H1 (cell line): ENCODE measurements around the gene GALNTL6. TPM values are rescaled to one million over a fixed set of nuclear protein-coding genes. Genes with fewer than 3 reads are reported as not detected.
A peak's percentile ranks its signal among the peaks of the same experiment; 100 is the strongest.

ENCODE experiments used
- CTCF ChIA-PET: fragments of 300-600 bp; sonication (Branson Sonifier 250); formaldehyde crosslinking; loops from one replicate; lab custom pipeline; 2021; ENCODE audit not compliant: partially characterized antibody; lab: Charles Lee
- POLR2A ChIA-PET: fragments of 300-600 bp; sonication (Branson Sonifier 250); formaldehyde crosslinking; loops from one replicate; lab custom pipeline; 2021; ENCODE audit warnings: inconsistent platforms; ENCODE audit not compliant: partially characterized antibody; lab: Charles Lee
- DNase-seq, 2 experiments: peaks; one replicate each; pipeline versions ENCODE4 v3.0.0 to v3.0.0-alpha.2; 2010 to 2022; ENCODE audit warnings: low spot score in 2 of 2, low read depth in 1 of 2, mixed read lengths in 1 of 2
- FAIRE-seq: peaks from 2 replicates; lab custom pipeline; 2011; peaks lifted over from hg19 to GRCh38; lab: Jason Lieb, UNC
- H2AFZ ChIP-seq: 2 replicates; pipeline ENCODE4 v1.8.1; 2012; ENCODE audit warnings: low read length, inconsistent platforms
- H2AK5ac ChIP-seq: 2 replicates; pipeline ENCODE4 v1.6.1; 2013; ENCODE audit warnings: low read depth, low read length
- H2BK120ac ChIP-seq: replicated peaks from 2 replicates; pipeline ENCODE3; 2013; ENCODE audit warnings: low read depth, low read length, inconsistent platforms
- H2BK12ac ChIP-seq: 2 replicates; pipeline ENCODE4 v1.6.1; 2013; ENCODE audit warnings: low read depth, low read length
- H2BK15ac ChIP-seq: 2 replicates; pipeline ENCODE4 v1.6.1; 2013; ENCODE audit warnings: low read length
- H2BK20ac ChIP-seq: 2 replicates; pipeline ENCODE4 v1.6.1; 2013; ENCODE audit warnings: low read length
- H2BK5ac ChIP-seq: 2 replicates; pipeline ENCODE4 v1.6.1; 2013; ENCODE audit warnings: low read depth, low read length
- H3K14ac ChIP-seq: 2 replicates; pipeline ENCODE4 v1.6.1; 2013; ENCODE audit warnings: inconsistent platforms; ENCODE audit not compliant: insufficient read length
- H3K18ac ChIP-seq: 2 replicates; pipeline ENCODE4 v1.6.1; 2013; ENCODE audit warnings: low read length; ENCODE audit errors: extremely low read depth
- H3K23ac ChIP-seq: 2 replicates; pipeline ENCODE4 v1.6.1; 2013; ENCODE audit warnings: inconsistent platforms; ENCODE audit not compliant: insufficient read length
- H3K23me2 ChIP-seq: 2 replicates; pipeline ENCODE4 v1.6.1; 2013; ENCODE audit warnings: low read depth, low read length
- H3K27ac ChIP-seq: 2 replicates; pipeline ENCODE4 v1.6.1; 2011; ENCODE audit warnings: low read depth, low read length, inconsistent platforms
- H3K27me3 ChIP-seq, 4 experiments: replicated peaks in 1 of 4; 1 replicate in 1 of 4; 2 replicates in 3 of 4; pipeline versions ENCODE4 v1.6.1 to v1.8.1; 2011 to 2013; ENCODE audit warnings: low read length in 3 of 4, mild to moderate bottlenecking in 3 of 4, inconsistent platforms in 2 of 4, mixed read lengths in 2 of 4, moderate library complexity in 1 of 4; ENCODE audit not compliant: control insufficient read depth in 3 of 4, insufficient read depth in 3 of 4; ENCODE audit errors: extremely low read depth in 1 of 4
- H3K36me3 ChIP-seq, 4 experiments: 2 replicates each; pipeline versions ENCODE4 v1.6.1 to v1.8.1; 2011 to 2013; ENCODE audit warnings: mild to moderate bottlenecking in 4 of 4, low read length in 3 of 4, moderate library complexity in 2 of 4, control low read depth in 1 of 4, inconsistent platforms in 1 of 4; ENCODE audit not compliant: insufficient read depth in 4 of 4, control insufficient read depth in 2 of 4
- H3K4ac ChIP-seq: replicated peaks from 2 replicates; pipeline ENCODE3; 2013; ENCODE audit warnings: low read length, low read depth, mixed read lengths, inconsistent platforms; ENCODE audit not compliant: insufficient read length
- H3K4me1 ChIP-seq, 4 experiments: replicated peaks in 1 of 4; 1 replicate in 1 of 4; 2 replicates in 3 of 4; pipeline versions ENCODE4 v1.6.1 to v1.8.1; 2011 to 2013; ENCODE audit warnings: low read length in 3 of 4, inconsistent platforms in 2 of 4, mixed read lengths in 1 of 4; ENCODE audit not compliant: insufficient read depth in 4 of 4, control insufficient read depth in 3 of 4
- H3K4me2 ChIP-seq, 2 experiments: 2 replicates each; pipeline versions ENCODE4 v1.6.1 to v1.8.1; 2011 to 2013; ENCODE audit warnings: low read depth in 2 of 2, low read length in 2 of 2, control low read depth in 1 of 2, inconsistent platforms in 1 of 2, mild to moderate bottlenecking in 1 of 2; ENCODE audit not compliant: insufficient read depth in 1 of 2
- H3K4me3 ChIP-seq, 4 experiments: fragments of 200-600, 300-600 bp in 1 of 4; sonication (generic), shearing (Covaris generic), sonication (Bioruptor Twin) in 1 of 4; 2 replicates each; pipeline versions ENCODE4 v1.5.1 to v1.8.1; 2011 to 2016; ENCODE audit warnings: low read length in 4 of 4, low read depth in 3 of 4, control low read depth in 2 of 4, inconsistent platforms in 2 of 4, mild to moderate bottlenecking in 2 of 4, mixed read lengths in 1 of 4, moderate library complexity in 1 of 4; ENCODE audit not compliant: insufficient read depth in 2 of 4; ENCODE audit errors: extremely low read depth in 1 of 4
- H3K56ac ChIP-seq: replicated peaks from 2 replicates; pipeline ENCODE3; 2013; ENCODE audit warnings: low read depth, mild to moderate bottlenecking, mixed read lengths, low read length, inconsistent platforms; ENCODE audit not compliant: insufficient read length
- H3K79me1 ChIP-seq: 2 replicates; pipeline ENCODE4 v1.6.1; 2013; ENCODE audit warnings: low read depth, low read length, control low read depth
- H3K79me2 ChIP-seq, 2 experiments: 2 replicates each; pipeline versions ENCODE4 v1.6.1 to v1.8.1; 2012 to 2013; ENCODE audit warnings: low read length in 2 of 2, mild to moderate bottlenecking in 2 of 2, inconsistent platforms in 1 of 2; ENCODE audit not compliant: insufficient read depth in 2 of 2, control insufficient read depth in 1 of 2
- H3K9ac ChIP-seq, 4 experiments: replicated peaks in 1 of 4; 1 replicate in 1 of 4; 2 replicates in 3 of 4; pipeline versions ENCODE4 v1.6.1 to v1.8.1; 2011 to 2013; ENCODE audit warnings: low read depth in 3 of 4, low read length in 3 of 4, control low read depth in 2 of 4, mild to moderate bottlenecking in 2 of 4, moderate library complexity in 2 of 4, inconsistent platforms in 1 of 4; ENCODE audit errors: extremely low read depth in 1 of 4
- H3K9me3 ChIP-seq, 2 experiments: 2 replicates each; pipeline versions ENCODE4 v1.6.1 to v1.8.1; 2012 to 2013; ENCODE audit warnings: mild to moderate bottlenecking in 2 of 2, moderate library complexity in 2 of 2, control low read depth in 1 of 2, inconsistent platforms in 1 of 2, low read depth in 1 of 2, low read length in 1 of 2, mixed read lengths in 1 of 2; ENCODE audit not compliant: insufficient read depth in 2 of 2
- H4K20me1 ChIP-seq, 2 experiments: replicated peaks in 1 of 2; 2 replicates each; pipeline versions ENCODE3 to v1.8.1; 2011 to 2013; ENCODE audit warnings: inconsistent platforms in 2 of 2, low read length in 2 of 2, mild to moderate bottlenecking in 1 of 2; ENCODE audit not compliant: insufficient read depth in 2 of 2, control insufficient read depth in 1 of 2
- H4K5ac ChIP-seq: 2 replicates; pipeline ENCODE4 v1.6.1; 2013; ENCODE audit warnings: low read length, low read depth, mixed read lengths, inconsistent platforms; ENCODE audit not compliant: insufficient read length
- H4K8ac ChIP-seq: 2 replicates; pipeline ENCODE4 v1.8.0; 2013; ENCODE audit warnings: mild to moderate bottlenecking, moderate library complexity, low read length, inconsistent platforms; ENCODE audit not compliant: insufficient read depth; ENCODE audit errors: extremely low read depth
- H4K91ac ChIP-seq: replicated peaks from 2 replicates; pipeline ENCODE3; 2013; ENCODE audit warnings: low read length, mixed read lengths, inconsistent platforms; ENCODE audit not compliant: insufficient read length
- EGR1 ChIP-seq: IDR thresholded peaks from 2 replicates; pipeline ENCODE4 v1.6.1; 2011; ENCODE audit warnings: low read depth, low read length, borderline replicate concordance
- GABPA ChIP-seq: IDR thresholded peaks from 2 replicates; pipeline ENCODE4 v1.6.1; 2011; ENCODE audit warnings: mild to moderate bottlenecking, low read length, moderate library complexity, borderline replicate concordance; ENCODE audit not compliant: insufficient read depth
- HDAC6 ChIP-seq: IDR thresholded peaks from one replicate; pipeline ENCODE4 v1.7.1; 2012; ENCODE audit warnings: low read depth, mild to moderate bottlenecking, inconsistent platforms, low read length, moderate library complexity
- POLR2AphosphoS5 ChIP-seq: IDR thresholded peaks from 2 replicates; pipeline ENCODE4 v1.6.1; 2011; ENCODE audit warnings: low read depth, low read length
- SIRT6 ChIP-seq: IDR thresholded peaks from one replicate; pipeline ENCODE4 v1.7.1; 2012; ENCODE audit warnings: low read length, inconsistent platforms
- TAF1 ChIP-seq: IDR thresholded peaks from 2 replicates; pipeline ENCODE4 v1.6.1; 2011; ENCODE audit warnings: mild to moderate bottlenecking, low read depth, low read length
- USF2 ChIP-seq: IDR thresholded peaks from 2 replicates; pipeline ENCODE4 v1.6.1; 2011; ENCODE audit warnings: low read length, improper control_type of control experiment
- WGBS, 2 experiments: shearing (Covaris generic) in 1 of 2; methylation state at CpG; one replicate each; pipeline versions ENCODE4 v1.1.6 to v1.1.7; 2013 to 2015; ENCODE audit warnings: low lambda C conversion rate in 2 of 2, mixed read lengths in 2 of 2, inconsistent platforms in 1 of 2, low coverage in 1 of 2, missing lambda C conversion rate in 1 of 2; ENCODE audit not compliant: insufficient replicate concordance in 2 of 2, insufficient coverage in 1 of 2, insufficient read length in 1 of 2; ENCODE audit errors: extremely low coverage in 1 of 2, missing lambda C conversion rate in 1 of 2; 5-methylcytosine and 5-hydroxymethylcytosine counted together
- polyA plus RNA-seq, 7 experiments: library from polyadenylated mRNA; depleted of rRNA in 3 of 7; stranded (reverse) in 5 of 7; unstranded in 2 of 7; fragments of >200 nt in 5 of 7; fragments of 200-250 nt in 2 of 7; gene quantifications; 1 replicate in 5 of 7; 2 replicates in 1 of 7; 4 replicates in 1 of 7; pipeline versions ENCODE4 v1.2.1 to v1.2.3, GENCODE V29; 2011 to 2013; ENCODE audit warnings: missing spikeins in 2 of 7, mixed read lengths in 2 of 7
- total RNA-seq: library from RNA; stranded (reverse); fragmentation: NEBNext Ultra II Directional; extraction: Animal tissue kit (Norgen Biotek cat#: 25700); gene quantifications from 2 replicates; pipeline ENCODE4 v1.2.1, GENCODE V29; 2021
- TF ChIP-seq, protein P1 (sequence below): IDR thresholded peaks from 2 replicates; pipeline ENCODE4 v1.6.1; 2012; ENCODE audit warnings: inconsistent platforms

Gene GALNTL6
- total and polyA plus RNA-seq, 2 of the 8 experiments (the other 6 are each of a cell fraction or from before 2014, with no cell fraction given): 0.03 to 0.32 TPM

DNA sequence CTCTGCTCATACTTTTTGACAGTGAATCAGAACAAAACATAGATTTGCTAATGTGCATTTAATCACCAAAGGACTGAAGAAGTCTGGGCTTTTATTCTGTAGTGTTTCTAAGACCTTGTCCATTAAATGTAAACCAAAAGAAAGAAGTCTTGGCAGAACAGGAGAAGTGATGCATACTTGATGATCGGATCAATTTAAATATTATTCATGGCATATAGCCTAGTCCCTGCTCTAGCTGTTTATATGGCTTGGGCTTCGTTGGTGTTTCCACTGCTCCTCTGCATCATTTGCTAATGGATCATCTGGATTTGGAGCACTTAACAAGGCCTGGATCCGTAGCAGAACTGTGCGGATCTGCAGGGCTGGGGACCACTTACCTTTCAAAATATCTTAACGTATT, 566.6 kb downstream of the GALNTL6 start:
- peak; percentile 32 for FAIRE-seq
- TF ChIP-seq POLR2AphosphoS5: no peak
- TF ChIP-seq, protein P1, sequence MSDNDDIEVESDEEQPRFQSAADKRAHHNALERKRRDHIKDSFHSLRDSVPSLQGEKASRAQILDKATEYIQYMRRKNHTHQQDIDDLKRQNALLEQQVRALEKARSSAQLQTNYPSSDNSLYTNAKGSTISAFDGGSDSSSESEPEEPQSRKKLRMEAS: no peak
- no peak for TF ChIP-seq SIRT6
- TF ChIP-seq USF2: no peak
- no peak for TF ChIP-seq GABPA
- no peak for TF ChIP-seq TAF1
- TF ChIP-seq EGR1: no peak
- no peak for TF ChIP-seq HDAC6

More for the DNA sequence above, 566.6 kb downstream of the GALNTL6 start:
- no peak overlapping the region for H3K4me2 ChIP-seq
- no peak overlapping the region for H3K4ac ChIP-seq
- H2BK5ac ChIP-seq: no peak overlapping the region
- no peak overlapping the region for H3K4me3 ChIP-seq
- H3K23me2 ChIP-seq: no peaks in the 10 kb centered on the region
- 86% methylated on average over 5 of the region's 5 CpGs; no CpG with 5 or more reads in 1 of the 2 experiments for WGBS, 2 experiments
- no peaks in the 10 kb centered on the region for H4K20me1 ChIP-seq
- no peak overlapping the region for H2BK12ac ChIP-seq
- H3K36me3 ChIP-seq: no peaks in the 10 kb centered on the region
- DNase-seq: no peak
- no peak overlapping the region for H2BK20ac ChIP-seq
- no peak overlapping the region for H4K5ac ChIP-seq
- H4K91ac ChIP-seq: no peak overlapping the region
- no peak overlapping the region for H3K23ac ChIP-seq
- no peaks in the 10 kb centered on the region for H3K4me1 ChIP-seq
- H3K18ac ChIP-seq: no peak overlapping the region
- H3K27me3 ChIP-seq: no peaks in the 10 kb centered on the region
- H3K56ac ChIP-seq: no peak overlapping the region
- H3K27ac ChIP-seq: no peak overlapping the region
- ChIA-PET POLR2A (no interaction called here), CTCF (no interaction called here)
- H3K79me2 ChIP-seq: no peaks in the 10 kb centered on the region
- H3K9ac ChIP-seq: no peak overlapping the region
- no peaks in the 10 kb centered on the region for H3K79me1 ChIP-seq
- H3K9me3 ChIP-seq: peaks cover 0 to 8% of the 10 kb centered on the region in 2 experiments; a peak in 1 of 4 replicates
- H2AFZ ChIP-seq: no peak overlapping the region
- no peak overlapping the region for H2BK15ac ChIP-seq
- no peak overlapping the region for H2AK5ac ChIP-seq
- no peak overlapping the region for H4K8ac ChIP-seq
- no peak overlapping the region for H2BK120ac ChIP-seq
- H3K14ac ChIP-seq: no peak overlapping the region
